Stimulated activated CD8-positive, alpha-beta memory T cell treated with anti-CD3 and anti-CD28 coated beads, Interleukin-4, amount 100 ng/mL, for 1 hour (primary cell): Measurements from ENCODE around the gene PLCXD1.
"Not testable (repeated sequence)": the region's sequence is repeated elsewhere in the genome, so short reads cannot be mapped to it uniquely, and the experiment has no call there.

ENCODE experiments used
- DNase-seq, 2 donors: peaks; one replicate each; pipeline ENCODE4 v3.0.0-alpha.2; 2020; ENCODE audit warnings: low read depth in 2 of 2, low spot score in 1 of 2

The PLCXD1 gene

DNA sequence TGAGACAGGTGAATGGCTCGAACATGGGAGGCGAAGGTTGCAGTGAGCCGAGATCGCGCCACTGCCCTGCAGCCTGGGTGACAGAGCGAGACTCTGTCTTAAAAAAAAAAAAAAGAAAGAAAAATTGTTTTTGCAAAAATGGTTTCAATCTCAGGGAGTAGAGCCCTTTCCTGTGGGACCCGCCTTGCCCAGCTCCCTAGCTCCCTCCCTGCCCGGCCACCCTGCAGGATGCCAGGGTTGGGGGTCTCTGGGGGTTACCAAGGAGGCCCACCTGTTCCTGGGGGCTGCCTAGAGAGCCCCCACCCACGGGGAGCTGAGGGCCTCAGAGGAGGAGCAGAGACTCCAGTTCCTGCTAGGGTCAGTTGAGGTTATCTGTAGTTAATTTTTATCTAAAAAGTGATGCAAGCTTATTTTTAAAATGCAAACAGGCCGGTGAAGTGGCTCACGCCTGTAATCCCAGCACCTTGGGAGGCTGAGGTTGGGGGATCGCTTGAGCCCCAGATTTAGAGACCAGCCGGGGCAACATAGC lies 18.7 kb upstream of the PLCXD1 start:
- DNase-seq: no peak

- DNase-seq: not testable (repeated sequence)
Measured at GRCh38 chrX:264006-264405, 17.2 kb upstream of the PLCXD1 start.

- no peak for DNase-seq
Measured at GRCh38 chrX:264634-265455, 16.3 kb upstream of the PLCXD1 start.

DNA sequence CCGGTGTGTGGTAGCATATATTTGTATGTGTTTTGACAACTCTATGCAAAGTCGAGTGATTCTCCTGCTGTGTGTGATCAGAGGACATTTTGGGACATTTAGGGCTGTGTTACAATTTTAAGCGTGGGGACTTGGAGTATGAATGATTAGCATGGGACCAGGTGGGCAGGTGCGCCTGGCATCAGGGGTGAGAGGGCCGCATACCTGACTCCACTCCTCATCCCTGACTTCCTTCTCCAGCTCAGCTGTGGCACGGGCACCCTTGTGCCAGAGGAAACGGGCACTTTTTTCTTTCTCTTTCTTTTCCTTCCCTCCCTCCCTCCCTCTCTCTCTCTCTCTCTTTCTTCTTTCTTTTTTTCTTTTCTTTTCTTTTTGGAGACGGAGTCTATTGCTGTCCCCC lies 15.7 kb upstream of the PLCXD1 start:
- DNase-seq: no peak

GRCh38 chrX:267771-268261 lies 13.4 kb upstream of the PLCXD1 start:
- DNase-seq: no peak

DNA sequence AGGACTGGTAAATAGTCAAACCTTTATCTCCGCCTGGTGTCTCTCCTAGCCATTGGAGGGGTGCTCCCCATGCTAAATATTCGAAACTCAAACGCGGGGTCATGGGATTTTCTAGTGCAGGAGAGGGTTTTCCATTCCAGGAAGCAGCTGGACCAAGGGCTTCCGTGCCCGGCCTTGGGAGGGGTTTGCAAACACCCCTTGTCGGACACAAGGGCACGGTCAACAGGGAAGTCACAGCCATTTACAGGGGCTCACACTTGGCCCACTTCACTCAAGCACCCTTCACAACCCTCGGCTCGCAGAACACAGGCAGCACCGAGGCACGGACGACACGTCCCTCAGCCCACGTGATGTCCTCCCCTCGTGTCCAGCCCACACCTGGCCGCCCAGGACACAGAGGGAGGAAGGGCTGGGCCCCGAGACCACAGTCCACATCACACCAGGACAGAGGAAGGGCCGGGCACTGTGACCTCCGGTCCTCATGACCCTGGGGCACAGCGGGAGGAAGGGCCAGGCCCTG lies 10.3 kb upstream of the PLCXD1 start:
- DNase-seq: no peak

DNA sequence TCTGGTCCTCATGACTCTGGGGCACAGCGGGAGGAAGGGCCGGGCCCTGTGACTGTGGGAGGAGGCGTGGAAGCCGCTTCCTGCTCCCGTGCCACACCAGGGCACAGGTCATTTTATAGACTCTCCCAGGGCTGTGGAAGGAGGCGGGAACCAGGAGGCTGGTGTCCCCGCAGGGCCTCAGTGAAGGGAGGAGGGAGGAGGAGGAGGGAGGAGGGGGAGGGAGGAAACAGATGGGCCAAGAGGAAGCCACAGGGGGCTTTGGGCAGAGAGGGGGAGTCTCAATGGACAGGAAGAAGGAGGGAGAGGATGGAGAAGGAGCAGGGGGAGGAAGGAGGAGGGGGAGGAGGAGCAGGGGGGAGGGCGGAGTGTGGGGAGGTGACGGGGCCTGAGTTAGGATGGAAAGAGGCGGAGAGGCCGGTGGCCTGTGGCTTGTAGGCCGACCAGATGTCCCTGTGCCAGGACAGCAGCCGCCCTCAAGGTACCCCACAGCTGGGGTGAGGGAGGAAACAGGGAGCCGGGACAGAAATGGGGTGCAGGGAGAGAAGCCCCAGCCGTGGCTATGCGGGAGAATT lies 6.2 kb upstream of the PLCXD1 start:
- DNase-seq: no peak

DNA sequence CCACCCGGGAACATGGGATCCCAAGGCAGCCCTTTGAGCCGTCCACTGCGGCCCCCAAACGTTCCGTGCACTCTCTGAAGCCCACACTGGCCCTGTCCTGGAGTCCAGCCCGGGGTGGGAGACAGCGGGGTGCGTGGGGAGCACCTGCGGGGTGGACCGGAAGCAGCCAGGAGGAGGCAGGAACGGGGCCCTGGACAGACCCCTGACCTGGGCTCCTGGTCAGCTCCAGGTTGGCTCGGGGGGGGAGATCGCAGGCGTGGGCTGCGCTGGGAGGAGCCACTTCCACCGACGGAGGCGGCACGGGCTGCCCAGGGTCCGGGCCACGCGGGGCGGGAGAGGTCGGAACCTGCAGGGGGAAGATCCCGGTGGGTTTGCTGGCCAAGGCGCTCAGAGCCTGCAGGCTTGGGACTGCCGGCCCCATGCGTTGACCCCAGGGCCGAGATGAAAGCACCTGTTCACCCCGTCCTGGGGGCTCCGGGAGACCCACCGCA lies 5.7 kb upstream of the PLCXD1 start:
- no peak for DNase-seq

GRCh38 chrX:275967-276580 lies 5.1 kb upstream of the PLCXD1 start:
- no peak for DNase-seq

- DNase-seq: no peak
Measured at GRCh38 chrX:276581-277201, 4.5 kb upstream of the PLCXD1 start.

- DNase-seq: not testable (repeated sequence)
Measured at GRCh38 chrX:279757-280604, 1.2 kb upstream of the PLCXD1 start.

DNA sequence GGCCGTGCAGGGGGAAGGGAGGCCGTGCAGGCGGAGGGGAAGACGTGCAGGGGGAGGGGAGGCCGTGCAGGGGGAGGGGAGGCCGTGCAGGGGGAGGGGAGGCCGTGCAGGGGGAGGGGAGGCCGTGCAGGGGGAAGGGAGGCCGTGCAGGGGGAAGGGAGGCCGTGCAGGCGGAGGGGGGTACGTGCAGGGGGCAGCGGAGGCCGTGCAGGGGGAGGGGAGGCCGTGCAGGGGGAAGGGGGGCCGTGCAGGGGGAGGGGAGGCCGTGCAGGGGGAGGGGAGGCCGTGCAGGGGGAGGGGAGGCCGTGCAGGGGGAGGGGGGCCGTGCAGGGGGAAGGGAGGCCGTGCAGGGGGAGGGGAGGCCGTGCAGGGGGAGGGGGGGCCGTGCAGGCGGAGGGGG lies 459 bp upstream of the PLCXD1 start:
- DNase-seq: not testable (repeated sequence)

- not testable (repeated sequence) for DNase-seq
Measured at GRCh38 chrX:282000-282681, 960 bp downstream of the PLCXD1 start.

DNA sequence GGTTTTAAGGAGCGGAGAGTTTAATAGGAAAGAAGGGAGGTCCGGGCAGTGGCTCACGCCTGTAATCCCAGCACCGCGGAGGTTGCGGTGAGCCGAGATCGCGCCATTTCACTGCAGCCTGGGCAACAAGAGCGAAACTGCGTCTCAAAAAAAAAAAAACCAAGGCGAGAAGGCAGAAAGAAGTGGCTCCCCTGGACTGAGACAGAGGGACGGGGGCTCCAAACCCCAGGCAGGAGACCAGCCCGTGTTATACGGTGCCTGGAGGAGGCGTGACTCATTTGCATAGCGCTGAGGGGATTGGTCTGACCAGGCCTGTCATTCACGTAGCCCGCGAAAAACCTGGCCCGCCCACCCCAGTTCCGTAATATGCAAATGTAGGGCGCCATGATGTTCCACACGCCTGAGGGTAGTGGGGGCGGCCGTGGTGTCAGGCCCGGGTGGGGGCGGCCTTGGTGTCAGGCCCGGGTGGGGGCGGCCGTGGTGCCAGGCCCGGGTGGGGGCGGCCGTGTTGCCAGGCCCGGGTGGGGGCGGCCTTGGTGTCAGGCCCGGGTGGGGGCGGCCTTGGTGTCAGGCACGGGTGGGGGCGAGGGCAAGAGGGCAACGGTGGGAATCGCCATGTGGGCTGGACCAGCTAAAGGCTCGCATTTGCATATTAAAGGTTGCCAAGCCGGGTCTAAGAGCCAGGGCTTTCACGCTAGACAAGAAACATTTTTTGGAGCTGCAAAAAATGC lies 2.1 kb downstream of the PLCXD1 start:
- DNase-seq: peak; percentile 75 to 79

DNA sequence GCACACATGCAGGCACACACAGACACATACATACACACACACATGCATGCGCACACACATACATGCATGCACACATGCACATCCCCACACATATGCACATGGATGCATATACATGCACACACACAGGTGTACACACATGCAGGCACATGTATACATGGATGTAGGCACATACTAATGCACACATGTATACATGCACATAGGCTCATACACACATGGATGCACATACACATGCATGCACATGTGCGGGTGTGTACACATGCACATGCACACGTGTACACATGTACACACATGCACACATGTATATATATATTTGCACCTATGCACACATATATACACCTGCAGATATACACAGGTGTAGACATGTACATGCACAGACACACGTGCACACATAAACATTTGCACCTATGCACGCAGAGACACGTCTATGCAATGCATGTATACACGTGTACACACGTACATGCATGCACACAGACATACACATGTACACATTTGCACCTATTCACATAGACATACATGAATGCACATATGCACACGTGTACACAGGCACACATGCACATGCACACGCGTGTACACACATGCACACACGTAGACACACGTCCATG lies 4.0 kb downstream of the PLCXD1 start:
- no peak for DNase-seq

- no peak for DNase-seq
Measured at GRCh38 chrX:287670-288069, 6.5 kb downstream of the PLCXD1 start.

- DNase-seq: no peak
Measured at GRCh38 chrX:288561-288991, 7.4 kb downstream of the PLCXD1 start.

- DNase-seq: no peak
Measured at GRCh38 chrX:290476-291166, 9.4 kb downstream of the PLCXD1 start.
